Esophagus muscularis mucosa (tissue), 3 donors: Measurements from ENCODE around the gene YDJC.

Source experiments
- POLR2A ChIP-seq: fragments of 450-650 bp; IDR thresholded peaks from one replicate; pipeline ENCODE4 v1.6.1; 2017; ENCODE audit warnings: antibody characterized with exemption, moderate library complexity, mild to moderate bottlenecking, low read depth
- POLR2AphosphoS5 ChIP-seq, 2 donors: sonication (generic); formaldehyde crosslinking; IDR thresholded peaks; one replicate each; pipeline ENCODE4 v1.6.1; 2017; ENCODE audit warnings: antibody characterized with exemption in 2 of 2
- TF ChIP-seq, protein P1 (sequence below), 3 experiments: fragments of 200-600 bp in 2 of 3; fragments of 450-650 bp in 1 of 3; sonication (generic) in 2 of 3; IDR thresholded peaks; one replicate each; pipeline ENCODE4 v1.5.1; 2017 to 2019; ENCODE audit warnings: antibody characterized with exemption in 3 of 3, mild to moderate bottlenecking in 2 of 3, moderate library complexity in 1 of 3

DNA sequence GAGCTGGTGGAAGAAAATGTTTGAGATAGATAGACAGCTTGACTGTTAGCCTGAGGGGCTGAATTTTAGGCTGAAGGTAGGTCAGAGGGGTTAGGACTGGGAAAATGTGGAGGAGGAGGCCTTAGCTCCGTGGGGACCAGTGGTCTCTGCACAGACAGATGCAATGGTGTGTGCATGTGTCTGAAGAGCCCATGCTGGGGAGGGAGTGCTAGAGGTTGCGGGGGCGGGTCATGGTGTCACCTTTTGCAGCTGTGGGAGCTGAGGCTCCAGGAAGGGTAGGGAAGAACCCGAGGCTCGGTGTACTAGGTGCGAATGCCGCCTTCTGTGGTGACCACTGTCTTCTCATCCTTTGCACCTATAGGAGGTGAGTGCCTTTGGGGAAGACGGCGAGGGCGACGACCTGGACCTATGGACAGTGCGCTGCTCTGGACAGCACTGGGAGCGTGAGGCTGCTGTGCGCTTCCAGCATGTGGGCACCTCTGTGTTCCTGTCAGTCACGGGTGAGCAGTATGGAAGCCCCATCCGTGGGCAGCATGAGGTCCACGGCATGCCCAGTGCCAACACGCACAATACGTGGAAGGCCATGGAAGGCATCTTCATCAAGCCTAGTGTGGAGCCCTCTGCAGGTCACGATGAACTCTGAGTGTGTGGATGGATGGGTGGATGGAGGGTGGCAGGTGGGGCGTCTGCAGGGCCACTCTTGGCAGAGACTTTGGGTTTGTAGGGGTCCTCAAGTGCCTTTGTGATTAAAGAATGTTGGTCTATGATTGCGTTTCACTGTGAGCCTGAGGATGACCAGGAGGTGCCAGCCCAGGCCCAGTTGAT lies 13.9 kb upstream of the YDJC start:
- TF ChIP-seq, protein P1, sequence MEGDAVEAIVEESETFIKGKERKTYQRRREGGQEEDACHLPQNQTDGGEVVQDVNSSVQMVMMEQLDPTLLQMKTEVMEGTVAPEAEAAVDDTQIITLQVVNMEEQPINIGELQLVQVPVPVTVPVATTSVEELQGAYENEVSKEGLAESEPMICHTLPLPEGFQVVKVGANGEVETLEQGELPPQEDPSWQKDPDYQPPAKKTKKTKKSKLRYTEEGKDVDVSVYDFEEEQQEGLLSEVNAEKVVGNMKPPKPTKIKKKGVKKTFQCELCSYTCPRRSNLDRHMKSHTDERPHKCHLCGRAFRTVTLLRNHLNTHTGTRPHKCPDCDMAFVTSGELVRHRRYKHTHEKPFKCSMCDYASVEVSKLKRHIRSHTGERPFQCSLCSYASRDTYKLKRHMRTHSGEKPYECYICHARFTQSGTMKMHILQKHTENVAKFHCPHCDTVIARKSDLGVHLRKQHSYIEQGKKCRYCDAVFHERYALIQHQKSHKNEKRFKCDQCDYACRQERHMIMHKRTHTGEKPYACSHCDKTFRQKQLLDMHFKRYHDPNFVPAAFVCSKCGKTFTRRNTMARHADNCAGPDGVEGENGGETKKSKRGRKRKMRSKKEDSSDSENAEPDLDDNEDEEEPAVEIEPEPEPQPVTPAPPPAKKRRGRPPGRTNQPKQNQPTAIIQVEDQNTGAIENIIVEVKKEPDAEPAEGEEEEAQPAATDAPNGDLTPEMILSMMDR (IDR thresholded peaks at IDR 0.05), result no peak
- TF ChIP-seq POLR2A (no peak), POLR2AphosphoS5 (IDR thresholded peaks at IDR 0.05) (no peak)
